PFSK-1 (cell line): ENCODE measurements around the gene GPR141. TPM values are rescaled to one million over a fixed set of nuclear protein-coding genes. Genes with fewer than 3 reads are reported as not detected.

ENCODE experiments used
- FOXP2 ChIP-seq: optimal IDR thresholded peaks from 2 replicates; pipeline ENCODE3; 2011; ENCODE audit warnings: borderline replicate concordance, control low read depth, inconsistent platforms; ENCODE audit not compliant: insufficient read depth; ENCODE audit errors: extremely low read length, extremely low read depth
- POLR2AphosphoS5 ChIP-seq: IDR thresholded peaks from 2 replicates; pipeline ENCODE4 v1.6.1; 2012; ENCODE audit warnings: low read depth, mild to moderate bottlenecking, control low read depth, low read length, moderate library complexity
- SIN3A ChIP-seq: IDR thresholded peaks from 2 replicates; pipeline ENCODE4 v1.6.1; 2012; ENCODE audit warnings: mild to moderate bottlenecking, low read length, moderate library complexity, borderline replicate concordance; ENCODE audit not compliant: insufficient read depth
- TAF1 ChIP-seq: IDR thresholded peaks from 2 replicates; pipeline ENCODE4 v1.6.1; 2012; ENCODE audit warnings: low read length, control low read depth, borderline replicate concordance; ENCODE audit not compliant: insufficient read depth
- polyA plus RNA-seq: library from polyadenylated mRNA; unstranded; fragments of >200 nt; gene quantifications from one replicate; pipeline ENCODE4 v1.2.1, GENCODE V29; 2012; ENCODE audit warnings: low read depth, missing spikeins; ENCODE audit not compliant: insufficient read length
- TF ChIP-seq, protein P1 (sequence below), 2 experiments: IDR thresholded peaks; 2 replicates each; pipeline versions ENCODE4 v1.6.1 to v1.8.0; 2011 to 2012; ENCODE audit warnings: low read depth in 2 of 2, low read length in 2 of 2, control low read depth in 1 of 2, inconsistent platforms in 1 of 2, mild to moderate bottlenecking in 1 of 2, moderate library complexity in 1 of 2; ENCODE audit not compliant: insufficient read depth in 1 of 2

Gene GPR141, protein sequence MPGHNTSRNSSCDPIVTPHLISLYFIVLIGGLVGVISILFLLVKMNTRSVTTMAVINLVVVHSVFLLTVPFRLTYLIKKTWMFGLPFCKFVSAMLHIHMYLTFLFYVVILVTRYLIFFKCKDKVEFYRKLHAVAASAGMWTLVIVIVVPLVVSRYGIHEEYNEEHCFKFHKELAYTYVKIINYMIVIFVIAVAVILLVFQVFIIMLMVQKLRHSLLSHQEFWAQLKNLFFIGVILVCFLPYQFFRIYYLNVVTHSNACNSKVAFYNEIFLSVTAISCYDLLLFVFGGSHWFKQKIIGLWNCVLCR
- not detected for polyA plus RNA-seq

DNA sequence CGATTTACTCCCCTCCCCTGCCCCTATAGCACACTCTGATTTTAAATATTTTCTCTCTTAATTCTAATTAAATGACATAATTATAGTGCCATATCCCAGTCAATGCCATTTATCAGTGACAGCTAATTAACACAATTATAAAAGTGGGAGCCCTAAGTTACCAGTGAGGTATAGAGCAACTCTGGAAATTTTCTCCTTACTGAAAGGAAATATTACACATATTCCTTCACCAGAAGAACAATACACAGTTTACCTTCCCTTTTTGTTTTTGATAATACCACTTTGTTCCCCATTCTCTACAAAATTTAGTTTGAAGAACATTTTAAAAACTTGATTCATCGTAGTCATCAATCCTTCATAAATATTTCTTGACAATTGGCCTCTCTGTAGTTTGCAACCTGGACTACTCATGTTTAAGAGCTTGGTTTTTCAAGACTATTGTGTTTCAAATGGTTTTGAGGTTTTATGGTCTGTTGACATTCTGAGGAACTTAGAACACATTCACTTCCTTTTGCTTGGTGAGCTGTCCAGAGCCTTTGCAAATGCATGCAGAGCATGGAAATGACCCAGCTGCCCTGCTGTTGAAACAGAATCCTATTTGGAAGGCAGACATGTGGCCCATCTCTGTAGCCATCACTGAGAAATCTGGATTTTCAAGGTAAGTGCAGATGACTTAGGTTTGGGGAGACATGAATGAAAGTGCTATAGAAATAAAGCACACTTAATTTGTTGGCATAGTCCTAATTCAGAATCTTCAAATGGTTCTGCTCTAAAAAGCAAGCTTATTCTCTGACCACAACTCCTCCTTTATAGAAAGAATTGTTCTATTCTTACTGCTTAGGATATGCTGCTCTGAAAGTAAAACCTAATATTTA, at the start of gene GPR141:
TSS of gene GPR141 (plus strand) at position 521 of the 875 bp plus-strand sequence. CDS start 56,628 bp downstream, outside the sequence.
- TF ChIP-seq FOXP2 = no peak
- TF ChIP-seq SIN3A = no peak

DNA sequence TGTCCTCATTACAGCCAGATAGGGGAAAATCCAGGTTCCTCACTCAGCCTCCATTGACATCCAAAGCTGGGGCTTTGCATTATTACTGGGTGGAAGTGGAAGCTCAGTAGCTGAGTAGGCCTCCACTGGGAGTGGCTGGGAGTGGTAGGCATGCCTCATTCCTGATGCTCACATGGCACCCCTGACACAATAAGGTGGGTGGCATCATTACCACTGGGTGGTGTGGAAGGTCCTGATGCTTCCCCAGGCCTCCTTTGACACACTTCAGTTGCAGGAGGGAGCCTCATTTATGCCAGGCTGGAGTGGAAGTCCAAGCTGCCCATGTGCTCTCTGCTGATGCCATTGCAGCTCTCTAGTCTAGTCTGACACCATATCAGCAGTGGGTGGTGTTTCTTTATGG, 48.2 kb upstream of the GPR141 start:
- TF ChIP-seq POLR2AphosphoS5 (no peak), TAF1 (no peak), SIN3A (no peak), FOXP2 (no peak)
- TF ChIP-seq, protein P1, sequence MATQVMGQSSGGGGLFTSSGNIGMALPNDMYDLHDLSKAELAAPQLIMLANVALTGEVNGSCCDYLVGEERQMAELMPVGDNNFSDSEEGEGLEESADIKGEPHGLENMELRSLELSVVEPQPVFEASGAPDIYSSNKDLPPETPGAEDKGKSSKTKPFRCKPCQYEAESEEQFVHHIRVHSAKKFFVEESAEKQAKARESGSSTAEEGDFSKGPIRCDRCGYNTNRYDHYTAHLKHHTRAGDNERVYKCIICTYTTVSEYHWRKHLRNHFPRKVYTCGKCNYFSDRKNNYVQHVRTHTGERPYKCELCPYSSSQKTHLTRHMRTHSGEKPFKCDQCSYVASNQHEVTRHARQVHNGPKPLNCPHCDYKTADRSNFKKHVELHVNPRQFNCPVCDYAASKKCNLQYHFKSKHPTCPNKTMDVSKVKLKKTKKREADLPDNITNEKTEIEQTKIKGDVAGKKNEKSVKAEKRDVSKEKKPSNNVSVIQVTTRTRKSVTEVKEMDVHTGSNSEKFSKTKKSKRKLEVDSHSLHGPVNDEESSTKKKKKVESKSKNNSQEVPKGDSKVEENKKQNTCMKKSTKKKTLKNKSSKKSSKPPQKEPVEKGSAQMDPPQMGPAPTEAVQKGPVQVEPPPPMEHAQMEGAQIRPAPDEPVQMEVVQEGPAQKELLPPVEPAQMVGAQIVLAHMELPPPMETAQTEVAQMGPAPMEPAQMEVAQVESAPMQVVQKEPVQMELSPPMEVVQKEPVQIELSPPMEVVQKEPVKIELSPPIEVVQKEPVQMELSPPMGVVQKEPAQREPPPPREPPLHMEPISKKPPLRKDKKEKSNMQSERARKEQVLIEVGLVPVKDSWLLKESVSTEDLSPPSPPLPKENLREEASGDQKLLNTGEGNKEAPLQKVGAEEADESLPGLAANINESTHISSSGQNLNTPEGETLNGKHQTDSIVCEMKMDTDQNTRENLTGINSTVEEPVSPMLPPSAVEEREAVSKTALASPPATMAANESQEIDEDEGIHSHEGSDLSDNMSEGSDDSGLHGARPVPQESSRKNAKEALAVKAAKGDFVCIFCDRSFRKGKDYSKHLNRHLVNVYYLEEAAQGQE (IDR thresholded peaks at IDR 0.05; ENCODE audit: insufficient read depth in 1 of 2, low read depth in 2 of 2, low read length in 2 of 2) = no peak

DNA sequence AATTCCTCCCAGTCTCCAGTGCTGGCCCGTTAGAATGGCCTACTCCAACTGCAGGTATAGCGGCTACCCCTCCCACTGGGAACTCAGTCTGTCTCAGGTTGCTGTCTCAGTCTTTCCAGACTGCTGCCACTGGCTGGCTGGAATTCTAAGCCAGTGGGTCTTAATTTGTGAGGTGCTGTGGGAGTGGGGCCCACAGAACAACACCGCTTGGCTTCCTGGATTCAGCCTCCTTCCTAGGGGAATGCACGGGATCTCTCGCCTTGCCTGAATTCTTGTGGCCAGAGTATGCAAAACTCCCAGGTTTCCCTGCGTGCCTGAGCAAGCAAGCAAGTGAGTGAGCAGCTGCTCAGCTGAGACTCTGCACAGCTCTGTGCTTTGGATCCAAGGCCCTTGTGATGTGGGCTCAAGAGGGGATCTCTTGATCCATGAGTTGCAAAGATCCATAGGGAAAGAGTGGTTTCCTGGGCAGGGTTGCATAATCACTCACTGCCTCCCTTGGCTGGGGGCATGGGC, 41.5 kb upstream of the GPR141 start:
- TF ChIP-seq POLR2AphosphoS5 (no peak), TAF1 (no peak), SIN3A (no peak), FOXP2 (no peak)
- TF ChIP-seq, protein P1 (IDR thresholded peaks at IDR 0.05; ENCODE audit: insufficient read depth in 1 of 2, low read depth in 2 of 2, low read length in 2 of 2) = no peak

DNA sequence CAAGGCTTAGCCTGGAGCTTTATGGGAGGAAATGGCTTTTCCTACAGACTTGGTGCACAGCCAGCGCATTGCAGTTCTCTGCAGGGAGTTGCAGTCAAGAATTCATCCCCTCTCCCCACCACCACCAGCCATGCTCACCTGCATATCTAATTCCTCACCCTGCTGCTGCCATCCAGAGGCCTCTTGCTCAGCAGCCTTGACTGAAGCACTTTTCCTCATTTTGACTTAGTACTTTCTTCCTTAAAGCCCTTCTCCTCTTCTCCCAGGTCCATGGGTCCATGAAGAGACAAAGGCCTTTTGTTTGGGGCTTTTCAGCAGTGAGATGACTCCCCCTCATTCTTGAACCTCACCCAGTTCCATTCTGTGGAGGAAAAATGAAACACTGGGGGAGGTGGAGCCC, 39.7 kb upstream of the GPR141 start:
- TF ChIP-seq, protein P1 (IDR thresholded peaks at IDR 0.05; ENCODE audit: insufficient read depth in 1 of 2, low read depth in 2 of 2, low read length in 2 of 2) = no peak
- no peak for TF ChIP-seq SIN3A
- no peak for TF ChIP-seq FOXP2
- no peak for TF ChIP-seq TAF1
- TF ChIP-seq POLR2AphosphoS5 = no peak

DNA sequence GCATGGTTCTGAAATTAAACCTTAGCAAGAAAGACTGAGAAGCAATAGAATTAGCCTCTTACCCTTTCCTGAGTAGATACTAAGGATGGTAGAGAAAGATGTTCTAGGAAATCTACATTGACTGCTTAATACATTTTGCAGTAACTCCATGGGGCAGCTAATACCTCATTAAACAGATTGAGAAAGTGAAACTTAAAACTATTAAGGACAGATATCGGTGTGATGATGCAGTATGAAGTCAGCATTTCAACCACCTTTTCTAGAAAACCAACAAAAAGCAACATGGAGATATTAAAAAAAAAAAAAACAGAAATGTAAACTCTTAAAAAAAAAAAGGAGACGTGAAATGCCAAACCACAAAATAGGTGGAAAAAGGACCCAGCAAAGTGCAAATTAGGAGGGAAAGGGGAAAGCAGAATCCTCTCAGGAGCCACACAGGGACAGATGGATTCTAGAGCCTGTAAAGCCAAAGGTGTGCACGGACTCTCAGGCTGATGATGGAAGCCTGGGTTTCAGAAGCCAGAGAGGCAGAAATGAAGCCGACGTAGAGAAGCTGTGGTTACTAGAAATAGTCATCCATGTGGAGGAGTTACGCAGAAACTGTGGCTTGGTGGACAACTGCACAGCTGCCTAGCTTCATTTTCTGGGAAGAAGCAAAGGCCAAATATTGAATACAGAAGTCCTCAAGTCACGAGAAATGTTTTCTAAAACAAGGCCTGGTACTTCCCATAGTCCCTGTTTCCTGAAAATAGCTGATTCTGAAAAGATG, 38.1 kb upstream of the GPR141 start:
- TF ChIP-seq TAF1 (no peak), FOXP2 (no peak)
